Activated T-cell treated with anti-CD3 and anti-CD28 coated beads, Interleukin-2, amount 50 U/mL, for 72 hours (primary cell): ENCODE measurements around the gene PAXX. TPM values are rescaled to one million over a fixed set of nuclear protein-coding genes. Genes with fewer than 3 reads are reported as not detected.

ENCODE experiments used
- ATAC-seq, 2 donors: fragments of 150-1000 bp; cut with Tn5 transposase; replicated peaks in 1 of 2; 2 replicates each; pipeline ENCODE4 v1.10.0; 2021; ENCODE audit warnings: moderate library complexity in 2 of 2, mild to moderate bottlenecking in 1 of 2
- DNase-seq, 2 donors: peaks; one replicate each; pipeline ENCODE4 v3.0.0; 2021 to 2022; ENCODE audit warnings: mixed read lengths in 1 of 2
- H3K27ac Mint-ChIP-seq: one replicate; pipeline ENCODE4 v1.8.0; 2022; ENCODE audit warnings: mild to moderate bottlenecking, moderate library complexity, mixed read lengths
- H3K27me3 Mint-ChIP-seq: one replicate; pipeline ENCODE4 v1.8.0; 2022; ENCODE audit warnings: low read depth, mixed read lengths
- H3K36me3 Mint-ChIP-seq, 2 donors: one replicate each; pipeline ENCODE4 v1.8.0; 2022; ENCODE audit warnings: mixed read lengths in 2 of 2, mild to moderate bottlenecking in 1 of 2; ENCODE audit not compliant: insufficient read depth in 2 of 2
- H3K4me1 Mint-ChIP-seq: one replicate; pipeline ENCODE4 v1.8.0; 2022; ENCODE audit warnings: low read depth, mixed read lengths
- H3K4me3 Mint-ChIP-seq, 2 donors: one replicate each; pipeline ENCODE4 v1.8.0; 2022; ENCODE audit warnings: mild to moderate bottlenecking in 2 of 2, mixed read lengths in 2 of 2, moderate library complexity in 2 of 2
- H3K9me3 Mint-ChIP-seq, 2 donors: one replicate each; pipeline ENCODE4 v1.8.0; 2022; ENCODE audit warnings: mixed read lengths in 2 of 2
- total RNA-seq, 2 donors: library from RNA; stranded (reverse); gene quantifications; one replicate each; pipeline ENCODE4 v1.2.3, GENCODE V29; 2022

Gene PAXX
- total RNA-seq, 2 donors from 2014 or later, result 51.8 to 56.9 TPM

DNA sequence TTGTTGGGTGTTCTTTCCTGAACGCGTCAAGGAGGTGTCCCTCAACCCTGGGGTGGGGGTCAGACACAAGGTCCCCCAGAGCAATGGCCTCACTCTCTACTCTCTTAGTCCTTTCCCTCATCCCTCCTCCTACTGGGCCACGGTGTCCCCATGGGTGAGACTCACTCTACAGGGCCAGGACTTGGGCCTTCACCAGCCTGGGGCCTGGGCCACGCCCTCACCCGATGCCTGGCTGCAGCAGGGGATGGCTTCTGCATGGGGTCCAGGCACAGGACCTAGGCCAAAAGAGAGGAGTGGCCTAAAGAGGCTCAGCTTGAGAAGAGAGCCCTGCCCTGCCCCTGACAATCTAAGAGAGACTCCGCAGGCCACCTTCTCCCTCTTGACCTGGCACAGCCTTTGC lies 34.3 kb upstream of the PAXX start:
- Mint-ChIP-seq H3K27ac (no peak overlapping the region), H3K27me3 (no peaks in the 10 kb centered on the region), H3K4me3 (no peak overlapping the region), H3K9me3 (peaks cover 4 to 5% of the 10 kb centered on the region in 2 donors), H3K4me1 (peaks cover 4% of the 10 kb centered on the region), H3K36me3 (peaks cover 2 to 3% of the 10 kb centered on the region in 2 donors)
- ATAC-seq, result no peak
- no peak for DNase-seq

DNA sequence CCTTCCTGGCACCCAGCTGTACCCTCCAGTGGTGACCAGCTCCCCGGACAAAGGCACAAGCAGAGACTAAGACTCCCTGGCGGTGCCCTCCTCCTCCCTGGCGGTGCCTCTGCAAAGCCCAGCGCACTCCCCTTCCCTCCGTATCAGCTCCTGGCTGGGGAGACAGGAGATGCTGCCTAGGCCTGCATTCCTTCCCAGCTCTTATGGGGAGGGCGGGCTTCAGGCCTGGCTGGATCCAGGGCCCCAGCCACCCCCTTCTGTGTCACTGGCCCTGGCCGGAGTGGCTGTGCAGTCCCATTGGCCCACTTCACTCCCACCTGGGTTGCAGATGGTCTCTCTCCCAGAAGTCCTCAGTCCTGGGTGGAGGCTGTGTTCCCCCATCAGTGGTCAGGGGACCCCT lies 33.7 kb upstream of the PAXX start:
- DNase-seq, result no peak
- peaks cover 4 to 5% of the 10 kb centered on the region in 2 donors for H3K9me3 Mint-ChIP-seq
- H3K27ac Mint-ChIP-seq, result no peak overlapping the region
- no peaks in the 10 kb centered on the region for H3K27me3 Mint-ChIP-seq
- H3K4me3 Mint-ChIP-seq, result no peak overlapping the region
- no peak for ATAC-seq
- peaks cover 2 to 3% of the 10 kb centered on the region in 2 donors for H3K36me3 Mint-ChIP-seq
- peaks cover 4% of the 10 kb centered on the region for H3K4me1 Mint-ChIP-seq

DNA sequence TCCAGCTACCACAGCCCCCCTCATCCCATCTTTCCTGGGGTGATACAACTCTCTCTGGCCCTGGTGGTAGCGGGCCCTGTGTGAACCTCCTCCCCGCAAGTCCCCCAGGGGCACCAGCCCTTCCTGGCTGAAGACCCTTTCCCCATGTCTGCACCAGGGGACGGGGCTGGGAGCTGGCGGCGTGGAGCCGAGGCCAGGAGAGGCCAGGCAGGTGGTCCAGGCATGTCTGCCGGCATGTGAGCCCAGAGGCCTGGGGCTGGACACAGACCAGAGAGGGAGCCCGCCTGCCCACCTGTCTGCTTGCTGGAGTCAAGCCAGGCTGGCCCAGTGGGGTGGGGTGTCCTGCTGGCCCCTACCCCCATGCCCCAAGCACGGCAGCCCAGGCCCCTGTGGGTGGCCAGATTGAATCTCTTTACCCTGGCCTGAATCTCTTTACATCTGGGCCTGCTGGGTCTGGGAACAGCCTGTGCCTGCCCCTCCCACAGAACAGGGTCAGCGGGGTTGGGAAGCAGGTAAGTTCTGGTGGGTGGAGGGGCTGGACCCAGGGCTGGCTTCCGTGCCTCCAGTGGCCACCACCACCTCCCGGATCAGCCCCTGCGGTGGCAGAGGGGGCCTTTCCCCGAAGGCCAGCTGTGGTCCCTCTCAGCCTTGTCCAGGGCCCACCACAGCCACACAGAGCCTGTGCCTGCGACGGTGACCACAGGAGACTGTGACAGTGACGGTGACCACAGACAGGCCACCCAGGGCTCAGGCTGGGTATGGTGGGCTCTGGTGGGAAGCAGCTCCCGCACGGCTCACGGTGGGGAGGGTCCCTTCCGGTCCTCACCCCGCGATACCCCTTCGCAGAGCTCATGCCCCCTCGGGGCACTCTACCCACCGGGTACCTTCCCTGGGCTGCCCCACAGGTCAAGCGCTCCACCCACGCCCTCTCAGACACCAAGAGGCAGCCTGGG lies 33.0 kb upstream of the PAXX start:
- Mint-ChIP-seq H3K27me3 (no peaks in the 10 kb centered on the region), H3K4me3 (no peak overlapping the region), H3K4me1 (peaks cover 4% of the 10 kb centered on the region), H3K27ac (no peak overlapping the region), H3K36me3 (peaks cover 2 to 3% of the 10 kb centered on the region in 2 donors), H3K9me3 (peaks cover 4 to 5% of the 10 kb centered on the region in 2 donors)
- no peak for ATAC-seq
- no peak for DNase-seq

DNA sequence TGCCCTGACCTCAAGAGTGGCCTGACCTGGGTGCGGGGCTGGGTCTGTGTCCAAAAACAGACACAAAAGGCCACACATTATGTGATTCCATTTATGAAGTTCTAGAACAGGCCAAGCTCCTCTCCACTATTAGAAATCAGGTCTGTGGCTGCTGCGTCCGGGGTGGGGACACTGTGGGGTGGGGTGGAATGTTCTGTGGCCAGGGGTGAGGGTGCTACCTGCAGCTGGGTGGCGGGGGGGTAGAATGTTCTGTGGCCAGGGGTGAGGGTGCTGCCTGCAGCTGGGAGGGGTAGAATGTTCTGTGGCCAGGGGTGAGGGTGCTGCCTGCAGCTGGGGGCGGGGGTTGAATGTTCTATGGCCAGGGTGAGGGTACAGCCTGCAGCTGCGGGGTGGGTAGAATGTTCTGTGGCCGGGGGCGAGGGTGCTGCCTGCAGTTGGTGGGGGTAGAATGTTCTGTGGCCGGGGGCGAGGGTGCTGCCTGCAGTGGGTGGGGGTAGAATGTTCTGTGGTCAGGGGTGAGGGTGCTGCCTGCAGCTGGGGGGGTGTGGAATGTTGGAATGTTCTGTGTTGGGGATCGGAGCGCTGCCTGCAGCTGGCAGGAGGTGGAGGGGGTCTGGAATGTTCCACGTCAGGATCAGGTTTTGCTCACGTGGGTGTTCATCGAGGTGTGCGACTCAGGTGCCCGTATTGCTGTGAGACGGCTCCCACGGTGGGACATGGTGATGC lies 31.8 kb upstream of the PAXX start:
- H3K9me3 Mint-ChIP-seq, result peaks cover 4 to 5% of the 10 kb centered on the region in 2 donors
- no peaks in the 10 kb centered on the region for H3K27me3 Mint-ChIP-seq
- no peak for DNase-seq
- peaks cover 4% of the 10 kb centered on the region for H3K4me1 Mint-ChIP-seq
- H3K4me3 Mint-ChIP-seq, result no peak overlapping the region
- H3K36me3 Mint-ChIP-seq, result peaks cover 2 to 3% of the 10 kb centered on the region in 2 donors
- no peak overlapping the region for H3K27ac Mint-ChIP-seq
- no peak for ATAC-seq

DNA sequence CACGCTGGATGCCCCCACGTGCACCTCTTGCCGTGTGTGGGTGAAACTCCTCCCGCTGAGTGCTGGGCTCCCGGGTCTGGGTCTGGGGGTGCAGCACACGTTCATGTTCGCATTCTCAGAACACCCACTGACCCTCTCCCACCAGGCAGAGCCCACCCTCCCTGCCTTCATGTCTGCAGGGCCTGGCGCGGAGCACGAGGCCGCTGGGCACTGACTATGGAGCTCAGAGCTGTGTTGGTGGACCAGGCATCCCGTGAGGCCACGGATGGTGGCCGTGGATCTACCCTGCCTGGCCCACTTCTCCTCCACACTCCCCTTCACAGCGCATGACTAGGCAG lies 31.3 kb upstream of the PAXX start:
- Mint-ChIP-seq H3K27ac (no peak overlapping the region), H3K9me3 (peaks cover 4 to 5% of the 10 kb centered on the region in 2 donors), H3K4me3 (no peak overlapping the region), H3K27me3 (no peaks in the 10 kb centered on the region), H3K4me1 (peaks cover 9% of the 10 kb centered on the region), H3K36me3 (peaks cover 2 to 3% of the 10 kb centered on the region in 2 donors)
- DNase-seq (no peak), ATAC-seq (no peak)

DNA sequence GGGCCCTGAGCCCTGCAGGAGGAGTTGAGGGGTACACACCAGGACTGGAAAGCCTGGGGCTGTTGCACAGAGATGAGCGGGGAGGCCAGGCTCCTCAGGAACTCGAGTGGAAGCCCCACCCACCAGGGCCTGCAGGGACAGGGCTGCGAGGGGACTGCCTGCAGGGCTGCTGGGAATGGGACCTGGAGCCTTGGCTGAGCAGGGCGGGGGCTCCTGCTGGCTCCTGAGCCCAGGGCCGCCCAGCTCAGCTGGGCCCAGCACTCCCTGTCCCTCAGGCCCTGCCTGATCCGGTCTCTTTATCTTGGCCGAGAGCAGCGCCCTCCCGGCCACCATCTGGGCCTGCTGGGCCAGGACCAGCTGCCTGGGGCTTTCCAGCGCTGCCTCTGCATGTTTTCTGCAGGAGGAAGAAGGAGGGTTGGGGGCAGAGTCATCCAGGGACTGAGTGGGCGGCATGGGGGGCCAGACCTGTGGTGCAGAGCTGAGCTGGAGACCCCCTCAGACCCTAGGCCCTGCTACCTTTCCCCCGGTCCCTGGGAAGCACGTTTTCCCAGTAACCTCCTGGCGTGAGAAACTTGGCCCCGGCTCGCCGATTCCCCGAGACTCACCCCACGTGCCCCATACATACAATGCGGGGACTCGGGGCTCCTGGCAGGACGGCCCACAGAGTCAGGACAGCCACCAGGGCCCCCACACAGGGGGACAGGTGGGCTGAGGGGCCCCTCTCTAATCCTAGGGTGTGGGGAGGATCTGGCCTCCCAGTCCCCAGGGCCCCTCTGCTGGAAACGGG lies 30.8 kb upstream of the PAXX start:
- ATAC-seq (no peak), DNase-seq (no peak)
- Mint-ChIP-seq H3K4me1 (peaks cover 15% of the 10 kb centered on the region), H3K36me3 (peaks cover 2 to 3% of the 10 kb centered on the region in 2 donors), H3K27ac (no peak overlapping the region), H3K27me3 (no peaks in the 10 kb centered on the region), H3K9me3 (peaks cover 4% of the 10 kb centered on the region in 2 donors), H3K4me3 (no peak overlapping the region)

DNA sequence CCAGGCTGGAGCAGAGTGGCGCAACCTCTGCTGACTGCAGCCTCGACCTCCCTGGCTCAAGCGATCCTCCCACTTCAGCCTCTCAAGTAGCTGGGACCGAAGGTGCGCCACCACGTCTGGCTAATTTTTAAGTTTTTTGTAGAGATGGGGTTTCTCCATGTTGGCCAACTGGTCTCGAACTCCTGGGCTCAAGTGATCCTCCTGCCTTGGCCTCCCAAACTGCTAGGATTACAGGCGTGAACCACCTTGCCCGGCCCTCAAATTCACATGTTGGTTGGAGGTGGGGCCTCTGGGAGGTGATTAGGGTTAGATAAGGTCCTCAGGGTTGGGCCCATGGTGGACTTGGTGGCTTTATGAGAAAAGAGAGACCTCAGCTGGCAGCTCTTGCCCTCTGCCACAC lies 30.1 kb upstream of the PAXX start:
- H3K9me3 Mint-ChIP-seq, result no peaks in the 10 kb centered on the region
- H3K36me3 Mint-ChIP-seq, result no peaks in the 10 kb centered on the region
- H3K4me3 Mint-ChIP-seq, result no peak overlapping the region
- DNase-seq, result no peak
- H3K27ac Mint-ChIP-seq, result no peak overlapping the region
- no peaks in the 10 kb centered on the region for H3K27me3 Mint-ChIP-seq
- H3K4me1 Mint-ChIP-seq, result peaks cover 15% of the 10 kb centered on the region
- no peak for ATAC-seq

DNA sequence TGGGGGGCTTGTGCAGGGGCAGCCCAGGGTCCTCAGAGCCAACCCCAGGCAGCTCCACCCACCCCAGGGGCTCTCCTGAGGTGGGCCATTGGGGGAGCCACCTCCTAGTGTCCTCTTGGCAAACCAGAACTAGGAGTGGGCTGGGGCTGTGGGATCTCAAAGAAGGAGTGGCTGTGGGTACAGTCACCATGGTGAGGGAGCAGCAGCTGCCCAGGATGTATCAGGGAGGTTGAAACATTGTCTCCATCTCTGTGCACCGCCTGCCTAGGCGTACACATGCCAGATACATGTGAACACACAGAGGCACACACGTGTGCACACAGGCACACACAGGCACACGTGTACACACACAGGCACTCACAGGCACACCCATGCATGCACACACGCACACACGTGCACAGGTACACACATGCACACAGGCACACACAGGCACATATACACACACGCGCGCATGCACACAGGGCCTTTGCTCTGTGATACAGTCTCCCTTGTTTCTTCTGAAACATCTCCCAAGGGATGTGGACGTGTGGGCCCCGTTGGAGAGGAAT lies 29.4 kb upstream of the PAXX start:
- H3K27ac Mint-ChIP-seq, result no peak overlapping the region
- H3K4me1 Mint-ChIP-seq, result peaks cover 15% of the 10 kb centered on the region
- H3K36me3 Mint-ChIP-seq, result no peaks in the 10 kb centered on the region
- DNase-seq, result no peak
- ATAC-seq, result peak in 1 of 2 donors; percentile 30
- no peaks in the 10 kb centered on the region for H3K9me3 Mint-ChIP-seq
- H3K27me3 Mint-ChIP-seq, result no peaks in the 10 kb centered on the region
- no peak overlapping the region for H3K4me3 Mint-ChIP-seq

DNA sequence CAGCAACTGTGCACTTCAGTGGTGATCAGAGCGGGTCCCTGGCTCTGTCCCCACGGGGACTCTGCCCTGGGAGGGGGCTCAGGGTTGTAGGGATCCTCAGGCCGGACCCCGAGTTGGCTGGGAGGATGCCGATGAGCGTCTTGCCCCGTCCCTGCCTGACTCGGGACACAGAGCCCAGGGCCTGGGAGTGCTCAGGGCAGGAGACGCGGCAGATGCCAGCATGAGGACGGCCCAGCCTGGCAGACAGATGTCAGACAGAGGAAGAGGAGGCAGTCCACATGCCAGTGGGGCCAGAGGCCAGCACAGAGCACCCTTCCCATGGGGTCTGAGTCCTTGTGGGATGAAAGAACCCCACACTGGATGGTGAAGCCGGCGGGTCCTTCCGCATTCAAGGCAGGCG lies 28.9 kb upstream of the PAXX start:
- peaks cover 15% of the 10 kb centered on the region for H3K4me1 Mint-ChIP-seq
- no peak overlapping the region for H3K4me3 Mint-ChIP-seq
- H3K9me3 Mint-ChIP-seq, result no peaks in the 10 kb centered on the region
- no peaks in the 10 kb centered on the region for H3K27me3 Mint-ChIP-seq
- DNase-seq (no peak), ATAC-seq (no peak)
- H3K36me3 Mint-ChIP-seq, result no peaks in the 10 kb centered on the region
- H3K27ac Mint-ChIP-seq, result no peak overlapping the region

DNA sequence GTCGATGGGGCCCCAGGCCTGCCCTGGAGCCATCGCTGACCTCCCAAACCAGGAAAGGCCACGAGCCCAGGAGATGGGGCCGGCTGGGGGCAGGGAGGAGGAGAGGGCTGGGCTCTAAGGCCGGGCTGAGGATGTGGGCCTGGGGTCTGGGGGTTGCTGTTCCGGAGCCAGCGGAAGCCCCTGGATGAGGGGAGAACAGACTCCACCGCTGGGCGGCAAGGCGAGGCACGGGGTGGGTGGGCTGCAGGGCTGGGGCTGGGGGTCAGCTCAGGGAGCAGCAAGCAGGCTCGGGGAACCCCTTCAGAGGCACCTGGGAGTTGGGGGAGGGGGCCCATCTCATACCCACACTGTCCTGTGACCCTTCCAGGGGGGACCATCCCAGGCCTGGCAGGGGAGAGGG lies 28.5 kb upstream of the PAXX start:
- DNase-seq (no peak), ATAC-seq (no peak)
- Mint-ChIP-seq H3K4me1 (peaks cover 15% of the 10 kb centered on the region), H3K9me3 (no peaks in the 10 kb centered on the region), H3K27me3 (no peaks in the 10 kb centered on the region), H3K27ac (no peak overlapping the region), H3K36me3 (no peaks in the 10 kb centered on the region), H3K4me3 (no peak overlapping the region)

DNA sequence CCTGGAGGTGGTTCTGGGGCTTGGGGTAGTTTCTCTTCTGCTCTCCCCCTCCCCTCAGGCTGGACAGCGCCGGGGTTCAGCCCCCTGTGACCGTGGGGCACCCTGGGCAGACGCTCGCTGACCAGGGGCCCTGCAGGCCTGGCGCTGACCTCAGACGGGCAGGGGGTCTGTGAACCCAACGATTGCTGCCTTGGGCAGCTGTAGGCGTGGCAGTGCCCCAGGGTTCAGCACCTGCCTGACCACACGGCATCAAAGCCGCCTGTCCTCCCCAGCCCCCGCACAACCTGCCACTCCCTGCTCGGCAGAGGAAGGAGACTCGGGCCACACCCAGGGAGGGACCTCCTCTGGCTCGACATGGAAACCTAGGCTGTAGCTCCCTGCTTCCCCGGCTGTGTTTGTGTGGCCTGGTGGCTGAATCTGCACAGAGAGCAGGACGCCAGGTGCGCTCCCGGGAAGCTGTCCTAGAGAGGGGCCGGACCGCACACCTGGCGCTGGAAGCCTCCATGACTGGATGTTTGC lies 28.0 kb upstream of the PAXX start:
- Mint-ChIP-seq H3K36me3 (no peaks in the 10 kb centered on the region), H3K27me3 (no peaks in the 10 kb centered on the region), H3K27ac (no peak overlapping the region), H3K4me3 (no peak overlapping the region), H3K4me1 (peaks cover 15% of the 10 kb centered on the region), H3K9me3 (no peaks in the 10 kb centered on the region)
- ATAC-seq (no peak), DNase-seq (no peak)

DNA sequence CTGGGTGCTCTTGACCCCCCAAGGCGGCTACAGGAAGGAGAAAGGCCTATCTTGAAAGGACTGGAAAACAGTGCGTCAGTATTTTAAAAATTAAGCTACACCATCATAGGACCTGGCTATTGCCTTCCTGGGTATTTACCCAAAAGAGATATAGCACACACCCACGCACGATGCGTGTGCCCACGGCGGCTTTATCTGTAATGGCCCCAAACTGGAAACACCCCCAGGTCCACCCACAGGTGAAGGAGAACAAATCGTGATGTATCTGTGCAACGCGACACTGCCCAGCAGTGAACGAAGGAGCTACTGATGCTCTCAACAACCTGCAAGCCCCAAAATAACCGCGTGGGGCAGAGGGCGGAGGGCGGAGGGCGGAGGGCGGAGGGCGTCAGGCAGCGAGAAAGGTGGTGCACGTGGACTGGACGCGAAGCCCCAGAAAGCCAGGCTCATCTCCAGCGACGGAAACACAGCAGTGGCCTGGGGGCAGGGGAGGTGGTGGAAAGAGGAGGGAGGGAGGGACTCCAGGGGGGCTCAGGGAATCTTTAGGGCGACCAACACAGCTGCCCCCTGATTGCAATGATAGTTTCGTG lies 27.3 kb upstream of the PAXX start:
- no peaks in the 10 kb centered on the region for H3K27me3 Mint-ChIP-seq
- no peak overlapping the region for H3K27ac Mint-ChIP-seq
- no peak overlapping the region for H3K4me3 Mint-ChIP-seq
- no peak for ATAC-seq
- H3K36me3 Mint-ChIP-seq, result no peaks in the 10 kb centered on the region
- no peak for DNase-seq
- H3K9me3 Mint-ChIP-seq, result no peaks in the 10 kb centered on the region
- peaks cover 15% of the 10 kb centered on the region for H3K4me1 Mint-ChIP-seq
